BE2C (cell line): ENCODE measurements around the gene NINJ1.

Experiments used
- DNase-seq: peaks from one replicate; pipeline ENCODE4 v3.0.0-alpha.2; 2020
- H3K27me3 ChIP-seq: fragments of 250-450 bp; sonication (Bioruptor Pico); 2 replicates; pipeline ENCODE4 v1.5.1; 2020; ENCODE audit warnings: mild to moderate bottlenecking
- H3K36me3 ChIP-seq: fragments of 250-450 bp; sonication (Bioruptor Pico); 2 replicates; pipeline ENCODE4 v1.5.1; 2020; ENCODE audit warnings: mild to moderate bottlenecking
- H3K4me1 ChIP-seq: fragments of 250-450 bp; sonication (Bioruptor Pico); 2 replicates; pipeline ENCODE4 v1.5.1; 2020
- H3K4me3 ChIP-seq: 2 replicates; pipeline ENCODE4 v1.5.1; 2011; ENCODE audit warnings: low read depth, low read length
- H3K9me3 ChIP-seq: fragments of 250-450 bp; sonication (Bioruptor Pico); 2 replicates; pipeline ENCODE4 v1.5.1; 2020
- CTCF ChIP-seq: IDR thresholded peaks from 2 replicates; pipeline ENCODE4 v1.5.1; 2012; ENCODE audit warnings: mild to moderate bottlenecking, low read depth, low read length

The NINJ1 gene

GRCh38 chr9:93132287-93132927 is 1.6 kb downstream of the NINJ1 start:
- Histone ChIP-seq H3K9me3 (no peaks in the 10 kb centered on the region), H3K4me3 (peak overlapping the region; percentile 84), H3K36me3 (no peaks in the 10 kb centered on the region), H3K27me3 (no peaks in the 10 kb centered on the region), H3K4me1 (peaks cover 9% of the 10 kb centered on the region; the same call in 1 of the 2 replicates)
- DNase-seq = peak; percentile 42
- no peak for TF ChIP-seq CTCF

- TF ChIP-seq CTCF = no peak
- no peak for DNase-seq
- Histone ChIP-seq H3K4me3 (no peak overlapping the region), H3K4me1 (peaks cover 15% of the 10 kb centered on the region; the same call in 1 of the 2 replicates), H3K36me3 (no peaks in the 10 kb centered on the region), H3K9me3 (no peaks in the 10 kb centered on the region), H3K27me3 (no peaks in the 10 kb centered on the region)
Observed at GRCh38 chr9:93131599-93132286, 2.3 kb downstream of the NINJ1 start.

GRCh38 chr9:93130861-93131481 is 3.1 kb downstream of the NINJ1 start:
- Histone ChIP-seq H3K27me3 (no peaks in the 10 kb centered on the region), H3K4me3 (no peak overlapping the region), H3K4me1 (peaks cover 16% of the 10 kb centered on the region; the same call in 1 of the 2 replicates), H3K36me3 (no peaks in the 10 kb centered on the region), H3K9me3 (no peaks in the 10 kb centered on the region)
- DNase-seq = no peak
- TF ChIP-seq CTCF = no peak

- Histone ChIP-seq H3K9me3 (no peaks in the 10 kb centered on the region), H3K4me3 (no peak overlapping the region), H3K27me3 (no peaks in the 10 kb centered on the region), H3K36me3 (peaks cover under 1% of the 10 kb centered on the region; the same call in 1 of the 2 replicates), H3K4me1 (peaks cover 16% of the 10 kb centered on the region; the same call in 1 of the 2 replicates)
- no peak for TF ChIP-seq CTCF
- no peak for DNase-seq
Observed at GRCh38 chr9:93129691-93130500, 4.2 kb downstream of the NINJ1 start.

- no peak for TF ChIP-seq CTCF
- Histone ChIP-seq H3K36me3 (peaks cover 4% of the 10 kb centered on the region; the same call in 1 of the 2 replicates), H3K9me3 (no peaks in the 10 kb centered on the region), H3K27me3 (no peaks in the 10 kb centered on the region), H3K4me1 (peaks cover 16% of the 10 kb centered on the region; the same call in 1 of the 2 replicates), H3K4me3 (no peak overlapping the region)
- no peak for DNase-seq
Observed at GRCh38 chr9:93129286-93129685, 4.8 kb downstream of the NINJ1 start.
